HG03378 (cell line): ENCODE data around the gene ITFG2.

Experiments used
- ATAC-seq: cut with Tn5 transposase; IDR thresholded peaks from one replicate; pipeline ENCODE4 v1.9.1; 2021; ENCODE audit warnings: mild to moderate bottlenecking, moderate library complexity; ENCODE audit not compliant: unreplicated experiment

The ITFG2 gene

GRCh38 chr12:2826721-2827515 lies 14.4 kb downstream of the ITFG2 start:
- no peak for ATAC-seq

GRCh38 chr12:2829275-2829674 lies 16.8 kb downstream of the ITFG2 start:
- no peak for ATAC-seq

- no peak for ATAC-seq
These were observed 20.2 kb downstream of the ITFG2 start for GRCh38 chr12:2832550-2833127.

GRCh38 chr12:2833327-2833726 lies 20.9 kb downstream of the ITFG2 start:
- no peak for ATAC-seq

GRCh38 chr12:2833810-2834209 lies 21.3 kb downstream of the ITFG2 start:
- no peak for ATAC-seq

GRCh38 chr12:2834581-2835491 lies 22.4 kb downstream of the ITFG2 start, which contains the start of gene NRIP2:
Gene NRIP2 (minus strand): TSS chr12:2835035. CDS start chr12:2834983, 52 bp downstream.
- no peak for ATAC-seq

- ATAC-seq: no peak
These were observed 23.4 kb downstream of the ITFG2 start for GRCh38 chr12:2835691-2836403.

GRCh38 chr12:2836574-2836973 lies 24.1 kb downstream of the ITFG2 start:
- ATAC-seq: no peak

GRCh38 chr12:2841056-2841650 lies 28.7 kb downstream of the ITFG2 start:
- ATAC-seq: no peak

GRCh38 chr12:2842948-2843347 lies 30.5 kb downstream of the ITFG2 start:
- no peak for ATAC-seq

- ATAC-seq: no peak
These were observed 32.3 kb downstream of the ITFG2 start for GRCh38 chr12:2844786-2845185.

GRCh38 chr12:2845280-2845679 lies 32.8 kb downstream of the ITFG2 start:
- no peak for ATAC-seq

GRCh38 chr12:2851931-2852330 lies 39.5 kb downstream of the ITFG2 start:
- ATAC-seq: no peak

GRCh38 chr12:2853626-2854025 lies 41.2 kb downstream of the ITFG2 start:
- no peak for ATAC-seq

- no peak for ATAC-seq
These were observed 42.4 kb downstream of the ITFG2 start for GRCh38 chr12:2854669-2855453.

- ATAC-seq: no peak
These were observed 43.1 kb downstream of the ITFG2 start for GRCh38 chr12:2855546-2855945.

GRCh38 chr12:2856051-2856450 lies 43.6 kb downstream of the ITFG2 start:
- ATAC-seq: no peak

GRCh38 chr12:2857021-2857431 lies 44.6 kb downstream of the ITFG2 start, which contains the start of gene TEX52:
Gene TEX52 (minus strand): TSS chr12:2857039. CDS start chr12:2857026, 13 bp downstream.
- ATAC-seq: no peak

GRCh38 chr12:2857576-2857975 lies 45.1 kb downstream of the ITFG2 start:
- ATAC-seq: no peak

GRCh38 chr12:2858334-2858733 lies 45.9 kb downstream of the ITFG2 start:
- no peak for ATAC-seq
